Vagina (tissue), 2 donors: ENCODE results near the gene THAP12. TPM values are rescaled to one million over a fixed set of nuclear protein-coding genes. Genes with fewer than 3 reads are reported as not detected.

Experiments used
- DNase-seq, 2 donors: peaks; one replicate each; pipeline ENCODE4 v3.0.0-alpha.2; 2017; ENCODE audit errors: extremely low spot score in 2 of 2
- H3K27ac ChIP-seq: fragments of 200-600 bp; sonication (generic); one replicate; pipeline ENCODE4 v1.5.1; 2019
- H3K27me3 ChIP-seq: fragments of 200-600 bp; sonication (generic); one replicate; pipeline ENCODE4 v1.5.1; 2019
- H3K36me3 ChIP-seq, 2 donors: fragments of 200-600 bp; sonication (generic); one replicate each; pipeline ENCODE4 v1.5.1; 2017 to 2019
- H3K4me1 ChIP-seq: fragments of 200-600 bp; sonication (generic); one replicate; pipeline ENCODE4 v1.5.1; 2019
- H3K4me3 ChIP-seq, 2 donors: fragments of 200-600 bp; sonication (generic); 1 replicate in 1 of 2; 2 replicates in 1 of 2; pipeline ENCODE4 v1.5.1; 2016 to 2019
- H3K9me3 ChIP-seq: fragments of 200-600 bp; sonication (generic); one replicate; pipeline ENCODE4 v1.5.1; 2019
- CTCF ChIP-seq, 3 experiments: fragments of 450-650 bp in 2 of 3; fragments of 200-600 bp in 1 of 3; sonication (generic) in 1 of 3; IDR thresholded peaks; one replicate each; pipeline ENCODE4 v1.5.1; 2017 to 2019; ENCODE audit warnings: antibody characterized with exemption in 3 of 3, mild to moderate bottlenecking in 2 of 3, moderate library complexity in 2 of 3
- POLR2A ChIP-seq, 2 donors: fragments of 450-650 bp; IDR thresholded peaks; one replicate each; pipeline ENCODE4 v1.6.1; 2017; ENCODE audit warnings: antibody characterized with exemption in 2 of 2, mild to moderate bottlenecking in 2 of 2, moderate library complexity in 2 of 2
- POLR2AphosphoS5 ChIP-seq, 2 donors: sonication (generic); formaldehyde crosslinking; IDR thresholded peaks; one replicate each; pipeline ENCODE4 v1.9.0; 2017; ENCODE audit warnings: antibody characterized with exemption in 2 of 2, mild to moderate bottlenecking in 2 of 2, low read depth in 1 of 2; ENCODE audit not compliant: insufficient read depth in 1 of 2
- intact Hi-C: fragments of 100-400 bp; cut with DNase I; formaldehyde crosslinking; loops from one replicate; pipeline ENCODE4 v1.15.1; 2023
- total RNA-seq: library from RNA; depleted of rRNA; stranded (reverse); fragments of >200 nt; gene quantifications from one replicate; pipeline ENCODE4 v1.2.3, GENCODE V29; 2016

THAP12 gene
- total RNA-seq, 1 donor from 2014 or later = 25.8 TPM

- no peaks in the 10 kb centered on the region for H3K27me3 ChIP-seq
- intact Hi-C loops = no loop called here
- no peak for DNase-seq
- peaks cover 11% of the 10 kb centered on the region for H3K4me1 ChIP-seq
- H3K27ac ChIP-seq = no peak overlapping the region
- no peak overlapping the region for H3K4me3 ChIP-seq
- peaks cover 0 to 6% of the 10 kb centered on the region in 2 donors for H3K36me3 ChIP-seq
- TF ChIP-seq POLR2AphosphoS5 (IDR thresholded peaks at IDR 0.05; ENCODE audit: insufficient read depth in 1 of 2, low read depth in 1 of 2) (no peak), CTCF (IDR thresholded peaks at IDR 0.05) (no peak), POLR2A (IDR thresholded peaks at IDR 0.05) (no peak)
- H3K9me3 ChIP-seq = no peaks in the 10 kb centered on the region
Observed at GRCh38 chr11:76361374-76361773, 19.6 kb downstream of the THAP12 start.

GRCh38 chr11:76355172-76355571, 25.8 kb downstream of the THAP12 start:
- intact Hi-C loops = no loop called here
- no peaks in the 10 kb centered on the region for H3K4me1 ChIP-seq
- peak in 1 of 2 donors; percentile 2 for DNase-seq
- H3K27ac ChIP-seq = no peak overlapping the region
- peaks cover 0 to 57% of the 10 kb centered on the region in 2 donors for H3K36me3 ChIP-seq
- no peak overlapping the region for H3K4me3 ChIP-seq
- no peaks in the 10 kb centered on the region for H3K27me3 ChIP-seq
- H3K9me3 ChIP-seq = no peaks in the 10 kb centered on the region
- TF ChIP-seq CTCF (IDR thresholded peaks at IDR 0.05) = no peak
- no peak for TF ChIP-seq POLR2A (IDR thresholded peaks at IDR 0.05)

GRCh38 chr11:76348348-76348747, 32.6 kb downstream of the THAP12 start:
- intact Hi-C loops = no loop called here
- H3K36me3 ChIP-seq = peaks cover 0 to 23% of the 10 kb centered on the region in 2 donors
- no peaks in the 10 kb centered on the region for H3K27me3 ChIP-seq
- no peak overlapping the region for H3K27ac ChIP-seq
- no peak overlapping the region for H3K4me3 ChIP-seq
- TF ChIP-seq POLR2AphosphoS5 (IDR thresholded peaks at IDR 0.05; ENCODE audit: insufficient read depth in 1 of 2, low read depth in 1 of 2) = no peak
- no peak for TF ChIP-seq POLR2A (IDR thresholded peaks at IDR 0.05)
- TF ChIP-seq CTCF (IDR thresholded peaks at IDR 0.05) = no peak
- no peaks in the 10 kb centered on the region for H3K9me3 ChIP-seq
- no peak for DNase-seq
- H3K4me1 ChIP-seq = no peaks in the 10 kb centered on the region

GRCh38 chr11:76347466-76347865, 33.5 kb downstream of the THAP12 start:
- Histone ChIP-seq H3K9me3 (no peaks in the 10 kb centered on the region), H3K36me3 (peaks cover 0 to 14% of the 10 kb centered on the region in 2 donors), H3K27me3 (no peaks in the 10 kb centered on the region), H3K27ac (no peak overlapping the region), H3K4me3 (no peak overlapping the region), H3K4me1 (no peaks in the 10 kb centered on the region)
- intact Hi-C loops = no loop called here
- DNase-seq = no peak
- no peak for TF ChIP-seq CTCF (IDR thresholded peaks at IDR 0.05)
- no peak for TF ChIP-seq POLR2AphosphoS5 (IDR thresholded peaks at IDR 0.05; ENCODE audit: insufficient read depth in 1 of 2, low read depth in 1 of 2)
- no peak for TF ChIP-seq POLR2A (IDR thresholded peaks at IDR 0.05)

- Histone ChIP-seq H3K9me3 (no peaks in the 10 kb centered on the region), H3K27ac (peak overlapping the region; percentile 56), H3K36me3 (no peaks in the 10 kb centered on the region), H3K4me3 (no peak overlapping the region), H3K4me1 (peaks cover 8% of the 10 kb centered on the region), H3K27me3 (no peaks in the 10 kb centered on the region)
- no peak for DNase-seq
- TF ChIP-seq POLR2A (IDR thresholded peaks at IDR 0.05) = no peak
- TF ChIP-seq POLR2AphosphoS5 (IDR thresholded peaks at IDR 0.05; ENCODE audit: insufficient read depth in 1 of 2, low read depth in 1 of 2) = no peak
- no peak for TF ChIP-seq CTCF (IDR thresholded peaks at IDR 0.05)
- intact Hi-C loops = no loop called here
Observed at GRCh38 chr11:76339221-76339620, 41.7 kb downstream of the THAP12 start.
